CD4-positive, alpha-beta T cell (primary cell): ENCODE results near the gene LRRK2. TPM values are rescaled to one million over a fixed set of nuclear protein-coding genes. Genes with fewer than 3 reads are reported as not detected.

Source experiments
- ATAC-seq: fragments of 200-7000 bp; cut with Tn5 transposase; one replicate; pipeline ENCODE4 v1.10.0; 2022; ENCODE audit warnings: mild to moderate bottlenecking; ENCODE audit not compliant: poor library complexity
- CTCF ChIA-PET: fragments of 350-600 bp; sonication (Branson Sonifier 250); formaldehyde crosslinking; loops from one replicate; lab custom pipeline; 2021; ENCODE audit warnings: antibody characterized with exemption, inconsistent platforms; lab: Charles Lee
- POLR2A ChIA-PET: fragments of 350-600 bp; sonication (Branson Sonifier 250); formaldehyde crosslinking; loops from one replicate; lab custom pipeline; 2021; ENCODE audit warnings: antibody characterized with exemption, inconsistent platforms; lab: Charles Lee
- DNase-seq, 14 experiments: peaks; one replicate each; pipeline ENCODE4 v3.0.0-alpha.2; 2013 to 2020; ENCODE audit warnings: mixed read lengths in 2 of 14
- H3K27ac ChIP-seq, 2 donors: one replicate each; pipeline versions ENCODE4 v1.5.1 to v1.7.0; 2013; ENCODE audit warnings: low read length in 2 of 2, low read depth in 1 of 2, mild to moderate bottlenecking in 1 of 2
- H3K27me3 ChIP-seq, 2 experiments: 1 replicate in 1 of 2; 2 replicates in 1 of 2; pipeline versions ENCODE4 v1.6.1 to v1.7.0; 2013; ENCODE audit warnings: low read length in 2 of 2, control low read depth in 1 of 2, mild to moderate bottlenecking in 1 of 2, moderate library complexity in 1 of 2; ENCODE audit not compliant: insufficient read depth in 2 of 2, control insufficient read depth in 1 of 2
- H3K36me3 ChIP-seq: one replicate; pipeline ENCODE4 v1.6.1; 2013; ENCODE audit warnings: low read length, control low read depth; ENCODE audit not compliant: insufficient read depth
- H3K4me1 ChIP-seq: one replicate; pipeline ENCODE4 v1.6.1; 2013; ENCODE audit warnings: low read length, control low read depth; ENCODE audit not compliant: insufficient read depth
- H3K4me3 ChIP-seq: one replicate; pipeline ENCODE4 v1.5.1; 2013; ENCODE audit warnings: mild to moderate bottlenecking, low read length, moderate library complexity
- H3K9me3 ChIP-seq, 2 experiments: 1 replicate in 1 of 2; 2 replicates in 1 of 2; pipeline versions ENCODE4 v1.6.1 to v1.7.0; 2013; ENCODE audit warnings: low read length in 2 of 2, mild to moderate bottlenecking in 2 of 2, control low read depth in 1 of 2, moderate library complexity in 1 of 2; ENCODE audit not compliant: control insufficient read depth in 1 of 2, insufficient read depth in 1 of 2
- H3K27ac Mint-ChIP-seq: one replicate; pipeline ENCODE4 v1.8.0; 2020; ENCODE audit warnings: mixed read lengths
- H3K27me3 Mint-ChIP-seq: one replicate; pipeline ENCODE4 v1.8.0; 2021; ENCODE audit warnings: mixed read lengths
- H3K36me3 Mint-ChIP-seq: one replicate; pipeline ENCODE4 v1.8.0; 2021; ENCODE audit warnings: low read depth, mixed read lengths
- H3K4me1 Mint-ChIP-seq: one replicate; pipeline ENCODE4 v1.8.0; 2021; ENCODE audit warnings: low read depth, mixed read lengths
- H3K4me3 Mint-ChIP-seq: one replicate; pipeline ENCODE4 v1.8.0; 2020; ENCODE audit warnings: mild to moderate bottlenecking, mixed read lengths
- H3K9me3 Mint-ChIP-seq: one replicate; pipeline ENCODE4 v1.8.0; 2020; ENCODE audit warnings: mixed read lengths
- CTCF ChIP-seq: fragments of 200-600 bp; IDR thresholded peaks from one replicate; pipeline ENCODE4 v1.8.0; 2022; ENCODE audit warnings: antibody characterized with exemption, mild to moderate bottlenecking
- intact Hi-C, 2 experiments: fragments of 100-400 bp; cut with DNase I in 1 of 2; cut with micrococcal nuclease in 1 of 2; formaldehyde crosslinking; loops; one replicate each; pipeline versions ENCODE4 v1.15.1 to v1.9.0; 2023 to 2025; cut with DNase I, micrococcal nuclease
- total RNA-seq, 174 experiments: library from RNA in 2 of 174; stranded (reverse) in 2 of 174; gene quantifications; one replicate each; pipeline ENCODE4 v1.2.3 and lab custom pipeline; 2021 to 2026

LRRK2 gene
- total RNA-seq, 2 experiments from 2014 or later: 0.42 to 0.60 TPM

DNA sequence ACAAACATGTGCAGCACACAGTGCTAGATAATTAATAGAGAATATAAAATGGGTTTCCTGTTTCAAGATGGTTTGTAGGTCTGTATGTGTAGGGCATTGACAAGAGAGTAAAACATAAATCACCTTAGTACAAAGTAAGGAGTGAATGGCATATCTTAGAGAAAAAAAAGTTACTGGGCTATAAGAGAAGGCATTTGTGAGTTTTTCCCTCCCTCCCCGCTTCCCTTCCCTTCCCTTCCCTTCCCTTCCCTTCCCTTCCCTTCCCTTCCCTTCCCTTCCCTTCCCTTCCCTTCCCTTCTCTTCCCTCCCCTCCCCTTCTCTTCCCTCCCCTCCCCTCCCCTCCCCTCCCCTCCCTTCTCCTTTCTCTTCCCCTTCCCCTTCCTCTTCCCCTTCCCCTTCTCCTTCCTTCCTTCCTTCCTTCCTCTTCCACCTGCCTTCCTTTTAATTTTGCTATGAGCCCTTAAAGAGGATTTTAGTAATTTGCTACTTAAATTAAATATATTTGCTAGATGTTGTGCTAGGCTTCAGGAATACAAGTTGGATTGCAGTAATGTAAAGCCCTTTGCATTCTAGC is 57.1 kb downstream of the LRRK2 start:
- Mint-ChIP-seq H3K9me3 (no peaks in the 10 kb centered on the region), H3K36me3 (no peaks in the 10 kb centered on the region), H3K4me3 (no peak overlapping the region), H3K4me1 (no peaks in the 10 kb centered on the region), H3K27me3 (no peaks in the 10 kb centered on the region), H3K27ac (no peak overlapping the region)
- Histone ChIP-seq H3K27me3 (no peaks in the 10 kb centered on the region), H3K9me3 (peaks cover 0 to 4% of the 10 kb centered on the region in 2 experiments), H3K4me1 (no peaks in the 10 kb centered on the region), H3K27ac (no peak overlapping the region), H3K4me3 (no peak overlapping the region), H3K36me3 (no peaks in the 10 kb centered on the region)
- CTCF ChIA-PET: interaction anchor here (0.7 kb wide), 1 partner anchor 10 kb away, joined by 3 read pairs; no protein-coding TSS in a partner anchor
- ATAC-seq (no peak), DNase-seq (no peak)
- POLR2A ChIA-PET: no interaction called here
- intact Hi-C loops: no loop called here
- no peak for TF ChIP-seq CTCF

DNA sequence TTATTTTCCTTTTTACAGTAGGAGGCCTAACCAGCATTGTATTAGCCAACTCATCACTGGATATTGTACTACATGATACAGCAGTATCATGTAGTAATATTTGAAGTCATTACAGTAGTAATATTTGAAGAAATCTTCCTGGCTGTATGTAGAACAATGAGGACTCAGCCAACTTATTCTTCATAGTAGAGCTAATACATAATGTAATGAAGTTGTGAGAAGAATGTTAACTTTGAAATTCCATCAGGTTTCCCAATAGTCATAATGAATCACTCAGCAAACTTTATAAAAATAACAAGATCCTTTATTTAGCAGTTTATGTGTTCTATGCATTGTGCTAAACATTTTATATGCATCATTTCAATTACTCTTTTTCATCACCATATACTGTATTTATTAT is 61.8 kb downstream of the LRRK2 start:
- Histone ChIP-seq H3K36me3 (no peaks in the 10 kb centered on the region), H3K4me3 (no peak overlapping the region), H3K9me3 (no peaks in the 10 kb centered on the region), H3K27ac (no peak overlapping the region), H3K4me1 (no peaks in the 10 kb centered on the region), H3K27me3 (no peaks in the 10 kb centered on the region)
- H3K4me3 Mint-ChIP-seq: no peak overlapping the region
- no peaks in the 10 kb centered on the region for H3K27me3 Mint-ChIP-seq
- H3K36me3 Mint-ChIP-seq: no peaks in the 10 kb centered on the region
- ChIA-PET CTCF (interaction anchor here (0.6 kb wide), 1 partner anchor 1347 kb away, joined by 4 read pairs; no protein-coding TSS in a partner anchor), POLR2A (no interaction called here)
- no peaks in the 10 kb centered on the region for H3K4me1 Mint-ChIP-seq
- ATAC-seq (no peak), DNase-seq (no peak)
- no peak for TF ChIP-seq CTCF
- intact Hi-C loops: no loop called here
- no peaks in the 10 kb centered on the region for H3K9me3 Mint-ChIP-seq
- no peak overlapping the region for H3K27ac Mint-ChIP-seq

DNA sequence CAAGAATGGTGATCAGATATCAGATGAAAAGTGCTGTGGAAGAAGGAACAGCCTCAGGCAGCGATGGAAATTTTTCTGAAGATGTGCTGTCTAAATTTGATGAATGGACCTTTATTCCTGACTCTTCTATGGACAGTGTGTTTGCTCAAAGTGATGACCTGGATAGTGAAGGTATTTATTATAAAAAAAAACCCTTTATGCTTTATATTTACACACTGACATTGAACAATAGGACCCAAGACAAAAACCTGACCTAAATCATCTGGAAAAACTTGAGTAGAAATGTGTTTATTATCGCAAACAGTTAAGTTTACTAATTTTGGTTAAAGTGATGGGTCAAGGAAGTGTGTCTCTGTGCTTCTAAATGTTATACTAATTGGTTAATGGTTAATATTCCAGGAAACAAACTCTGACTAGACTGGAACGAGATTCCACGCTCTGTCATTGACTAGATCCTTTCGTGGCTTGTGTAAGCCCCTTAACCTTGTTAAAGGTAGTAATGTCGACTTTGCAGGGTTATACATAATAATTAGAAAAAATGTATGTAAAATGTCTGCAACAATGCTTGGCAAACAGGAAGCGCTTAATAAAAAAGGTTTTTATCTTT is 62.7 kb downstream of the LRRK2 start:
- H3K4me1 Mint-ChIP-seq: no peaks in the 10 kb centered on the region
- intact Hi-C loops: no loop called here
- H3K27me3 Mint-ChIP-seq: no peaks in the 10 kb centered on the region
- Histone ChIP-seq H3K4me3 (no peak overlapping the region), H3K9me3 (no peaks in the 10 kb centered on the region), H3K27ac (no peak overlapping the region), H3K36me3 (no peaks in the 10 kb centered on the region), H3K4me1 (no peaks in the 10 kb centered on the region), H3K27me3 (no peaks in the 10 kb centered on the region)
- H3K27ac Mint-ChIP-seq: no peak overlapping the region
- CTCF ChIA-PET: no interaction called here
- H3K4me3 Mint-ChIP-seq: no peak overlapping the region
- H3K9me3 Mint-ChIP-seq: no peaks in the 10 kb centered on the region
- TF ChIP-seq CTCF: no peak
- no peak for ATAC-seq
- no peak for DNase-seq
- POLR2A ChIA-PET: no interaction called here
- H3K36me3 Mint-ChIP-seq: no peaks in the 10 kb centered on the region
